Hematopoietic multipotent progenitor cell treated with erythropoietin and hydrocortisone succinate and interleukin-3 and kit ligand, for 6 days (in vitro differentiated cells): ENCODE measurements around the gene VPS54.
A peak's percentile ranks its signal among the peaks of the same experiment; 100 is the strongest.
"Not testable (repeated sequence)": the region's sequence is repeated elsewhere in the genome, so short reads cannot be mapped to it uniquely, and the experiment has no call there.

ENCODE experiments used
- DNase-seq: peaks from one replicate; pipeline ENCODE4 v3.0.0-alpha.2; 2015

Gene VPS54

GRCh38 chr2:64023485-64024258 is 4.4 kb upstream of the VPS54 start:
- no peak for DNase-seq

- peak; percentile 59 for DNase-seq
Observed at GRCh38 chr2:64021578-64021977, 2.4 kb upstream of the VPS54 start.

- no peak for DNase-seq
Observed at GRCh38 chr2:64019975-64020528, 824 bp upstream of the VPS54 start.

GRCh38 chr2:64018701-64019082 is 536 bp downstream of the VPS54 start:
- DNase-seq = peak; percentile 58

GRCh38 chr2:64017811-64018700 is 1.2 kb downstream of the VPS54 start:
- peak; percentile 68 for DNase-seq

GRCh38 chr2:64015898-64016297 is 3.3 kb downstream of the VPS54 start:
- DNase-seq = no peak

- no peak for DNase-seq
Observed at GRCh38 chr2:64015391-64015790, 3.8 kb downstream of the VPS54 start.

- DNase-seq = no peak
Observed at GRCh38 chr2:64014628-64015027, 4.6 kb downstream of the VPS54 start.

- DNase-seq = no peak
Observed at GRCh38 chr2:64013053-64013452, 6.2 kb downstream of the VPS54 start.

GRCh38 chr2:64012115-64012514 is 7.1 kb downstream of the VPS54 start:
- no peak for DNase-seq

- no peak for DNase-seq
Observed at GRCh38 chr2:64008434-64009009, 10.7 kb downstream of the VPS54 start.

GRCh38 chr2:64007924-64008323 is 11.3 kb downstream of the VPS54 start:
- no peak for DNase-seq

GRCh38 chr2:64005707-64006356 is 13.4 kb downstream of the VPS54 start:
- DNase-seq = no peak

GRCh38 chr2:64003239-64003638 is 16.0 kb downstream of the VPS54 start:
- no peak for DNase-seq

- DNase-seq = no peak
Observed at GRCh38 chr2:64001382-64002101, 17.7 kb downstream of the VPS54 start.

- DNase-seq = no peak
Observed at GRCh38 chr2:64000630-64001381, 18.4 kb downstream of the VPS54 start.

GRCh38 chr2:63999049-63999448 is 20.2 kb downstream of the VPS54 start:
- no peak for DNase-seq

- not testable (repeated sequence) for DNase-seq
Observed at GRCh38 chr2:63996582-63997198, 22.5 kb downstream of the VPS54 start.

- DNase-seq = not testable (repeated sequence)
Observed at GRCh38 chr2:63994329-63995070, 24.7 kb downstream of the VPS54 start.

GRCh38 chr2:63993871-63994270 is 25.4 kb downstream of the VPS54 start:
- DNase-seq = no peak
